M059J (cell line): ENCODE measurements around the gene ATP13A3. TPM values are rescaled to one million over a fixed set of nuclear protein-coding genes. Genes with fewer than 3 reads are reported as not detected.
"Not testable (repeated sequence)": the region's sequence is repeated elsewhere in the genome, so short reads cannot be mapped to it uniquely, and the experiment has no call there.

Source experiments
- DNase-seq: peaks from one replicate; pipeline ENCODE4 v3.0.0-alpha.2; 2012; ENCODE audit warnings: low read depth
- total RNA-seq: library from RNA; depleted of rRNA; stranded (reverse); fragments of >200 nt; shearing (Covaris generic); gene quantifications from 2 replicates; pipeline ENCODE4 v1.2.3, GENCODE V29; 2014

ATP13A3 gene
- total RNA-seq, 1 experiment from 2014 or later, result 134 TPM

GRCh38 chr3:194499516-194499915, 12.7 kb upstream of the ATP13A3 start:
- DNase-seq, result not testable (repeated sequence)

- DNase-seq, result peak; percentile 46
Measured at GRCh38 chr3:194497799-194498575, 11.2 kb upstream of the ATP13A3 start.

- peak; percentile 72 for DNase-seq
Measured at GRCh38 chr3:194496217-194496919, 9.6 kb upstream of the ATP13A3 start.

GRCh38 chr3:194494951-194495374, 8.2 kb upstream of the ATP13A3 start:
- peak; percentile 43 for DNase-seq

- peak; percentile 89 for DNase-seq
Measured at GRCh38 chr3:194493995-194494927, 7.5 kb upstream of the ATP13A3 start.

GRCh38 chr3:194492001-194492400, 5.2 kb upstream of the ATP13A3 start:
- DNase-seq, result no peak

GRCh38 chr3:194489736-194490612, 3.2 kb upstream of the ATP13A3 start:
- peak; percentile 68 for DNase-seq

- DNase-seq, result peak; percentile 79
Measured at GRCh38 chr3:194488055-194488742, 1.4 kb upstream of the ATP13A3 start.

GRCh38 chr3:194487289-194488054, 670 bp upstream of the ATP13A3 start:
- peak; percentile 46 for DNase-seq

- DNase-seq, result peak; percentile 59
Measured at GRCh38 chr3:194485881-194486539, 792 bp downstream of the ATP13A3 start.

GRCh38 chr3:194485468-194485880, 1.3 kb downstream of the ATP13A3 start:
- DNase-seq, result peak; percentile 72

GRCh38 chr3:194484614-194485013, 2.2 kb downstream of the ATP13A3 start:
- DNase-seq, result no peak

- DNase-seq, result peak; percentile 45
Measured at GRCh38 chr3:194483850-194484249, 3.0 kb downstream of the ATP13A3 start.

- not testable (repeated sequence) for DNase-seq
Measured at GRCh38 chr3:194482830-194483229, 4.0 kb downstream of the ATP13A3 start.

- peak; percentile 71 for DNase-seq
Measured at GRCh38 chr3:194482196-194482593, 4.6 kb downstream of the ATP13A3 start.

- DNase-seq, result no peak
Measured at GRCh38 chr3:194481525-194482195, 5.1 kb downstream of the ATP13A3 start.

GRCh38 chr3:194481103-194481502, 5.7 kb downstream of the ATP13A3 start:
- peak; percentile 77 for DNase-seq

- no peak for DNase-seq
Measured at GRCh38 chr3:194476784-194477183, 10.0 kb downstream of the ATP13A3 start.
